Kidney (tissue), 14 donors: ENCODE measurements around the gene IPCEF1. TPM values are rescaled to one million over a fixed set of nuclear protein-coding genes. Genes with fewer than 3 reads are reported as not detected.

Experiments used
- DNase-seq, 5 donors: peaks; one replicate each; pipeline ENCODE4 v3.0.0-alpha.2; 2013 to 2020
- FAIRE-seq: peaks from 2 replicates; lab custom pipeline; 2012; peaks lifted over from hg19 to GRCh38; lab: Jason Lieb, UNC
- H3K27ac ChIP-seq, 2 donors: one replicate each; pipeline ENCODE4 v1.7.0; 2013; ENCODE audit warnings: low read depth in 2 of 2, low read length in 2 of 2, inconsistent platforms in 1 of 2
- H3K27me3 ChIP-seq: one replicate; pipeline ENCODE4 v1.7.1; 2013; ENCODE audit warnings: low read length, inconsistent platforms; ENCODE audit not compliant: control insufficient read depth, insufficient read depth
- H3K36me3 ChIP-seq, 3 donors: one replicate each; pipeline versions ENCODE4 v1.7.0 to v1.7.1; 2013; ENCODE audit warnings: low read length in 3 of 3, control low read depth in 1 of 3, inconsistent platforms in 1 of 3; ENCODE audit not compliant: insufficient read depth in 3 of 3, control insufficient read depth in 2 of 3
- H3K4me1 ChIP-seq, 3 donors: one replicate each; pipeline versions ENCODE4 v1.7.0 to v1.7.1; 2013; ENCODE audit warnings: low read length in 3 of 3, inconsistent platforms in 1 of 3, low read depth in 1 of 3; ENCODE audit not compliant: control insufficient read depth in 2 of 3, insufficient read depth in 2 of 3
- H3K4me3 ChIP-seq, 3 donors: one replicate each; pipeline versions ENCODE4 v1.7.0 to v1.8.1; 2013; ENCODE audit warnings: low read length in 3 of 3, control low read depth in 1 of 3, inconsistent platforms in 1 of 3
- H3K9ac ChIP-seq, 3 donors: one replicate each; pipeline versions ENCODE4 v1.7.0 to v1.7.1; 2013; ENCODE audit warnings: low read length in 3 of 3, control low read depth in 1 of 3, inconsistent platforms in 1 of 3
- H3K9me3 ChIP-seq, 3 donors: one replicate each; pipeline versions ENCODE4 v1.7.0 to v1.7.1; 2013; ENCODE audit warnings: low read length in 3 of 3, control low read depth in 1 of 3, inconsistent platforms in 1 of 3; ENCODE audit not compliant: control insufficient read depth in 2 of 3, insufficient read depth in 1 of 3
- intact Hi-C: fragments of 100-400 bp; cut with DNase I; formaldehyde crosslinking; loops from one replicate; pipeline ENCODE4 v1.11.1; 2022
- polyA plus RNA-seq: library from polyadenylated mRNA; stranded (reverse); fragments of 350-450 nt; fragmentation: Illumina TruSeq; extraction: RNeasy Lipid Tissue Mini Kit (QIAGEN cat#74804); gene quantifications from one replicate; pipeline ENCODE4 v1.2.3, GENCODE V29; 2014; ENCODE audit warnings: low read depth, low replicate concordance; ENCODE audit not compliant: insufficient read depth
- total RNA-seq: library from RNA; stranded (reverse); fragmentation: NEBNext Ultra II Directional; extraction: Animal tissue kit (Norgen Biotek cat#: 25700); gene quantifications from one replicate; pipeline ENCODE4 v1.2.1, GENCODE V29; 2021
- TF ChIP-seq, protein P1 (sequence below): IDR thresholded peaks from 3 replicates; pipeline ENCODE4 v1.5.1; 2012; ENCODE audit warnings: mild to moderate bottlenecking, moderate library complexity, borderline replicate concordance; ENCODE audit not compliant: insufficient read depth; ENCODE audit errors: extremely low read depth
- donor health status: control.
- donor health status: control.
- donor health status: control.
- donor health status: control.
- donor health status: control.
- donor health status: DM: yes; HTN: yes; CAD: no.
- donor health status: Normal renal cell carcinoma (clear cell type).

IPCEF1 gene
- total and polyA plus RNA-seq, 2 donors from 2014 or later: 2.7 to 25.9 TPM

DNA sequence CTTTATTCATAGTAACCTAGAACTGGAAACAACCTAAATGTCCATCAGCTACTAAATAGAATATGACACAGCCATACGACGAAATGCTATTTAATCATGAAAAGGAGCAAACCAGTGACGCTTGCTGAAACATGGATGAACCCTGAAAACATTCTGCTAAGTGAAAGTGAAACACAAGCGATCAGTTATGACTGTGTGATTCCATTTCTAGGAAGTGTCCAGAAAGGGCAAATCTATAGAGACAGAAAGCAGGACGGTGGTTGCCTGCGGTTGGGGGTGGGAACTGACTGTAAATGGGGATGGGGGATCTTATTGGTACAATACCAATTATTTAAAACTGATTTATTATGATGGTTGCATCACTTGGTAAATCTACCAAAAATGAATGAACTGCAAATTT lies 126.8 kb downstream of the IPCEF1 start:
- H3K36me3 ChIP-seq: no peaks in the 10 kb centered on the region
- H3K4me1 ChIP-seq: no peaks in the 10 kb centered on the region
- no peaks in the 10 kb centered on the region for H3K27me3 ChIP-seq
- no peak overlapping the region for H3K9ac ChIP-seq
- H3K9me3 ChIP-seq: no peaks in the 10 kb centered on the region
- H3K27ac ChIP-seq: no peak overlapping the region
- intact Hi-C loops: no loop called here
- no peak overlapping the region for H3K4me3 ChIP-seq
- TF ChIP-seq, protein P1, sequence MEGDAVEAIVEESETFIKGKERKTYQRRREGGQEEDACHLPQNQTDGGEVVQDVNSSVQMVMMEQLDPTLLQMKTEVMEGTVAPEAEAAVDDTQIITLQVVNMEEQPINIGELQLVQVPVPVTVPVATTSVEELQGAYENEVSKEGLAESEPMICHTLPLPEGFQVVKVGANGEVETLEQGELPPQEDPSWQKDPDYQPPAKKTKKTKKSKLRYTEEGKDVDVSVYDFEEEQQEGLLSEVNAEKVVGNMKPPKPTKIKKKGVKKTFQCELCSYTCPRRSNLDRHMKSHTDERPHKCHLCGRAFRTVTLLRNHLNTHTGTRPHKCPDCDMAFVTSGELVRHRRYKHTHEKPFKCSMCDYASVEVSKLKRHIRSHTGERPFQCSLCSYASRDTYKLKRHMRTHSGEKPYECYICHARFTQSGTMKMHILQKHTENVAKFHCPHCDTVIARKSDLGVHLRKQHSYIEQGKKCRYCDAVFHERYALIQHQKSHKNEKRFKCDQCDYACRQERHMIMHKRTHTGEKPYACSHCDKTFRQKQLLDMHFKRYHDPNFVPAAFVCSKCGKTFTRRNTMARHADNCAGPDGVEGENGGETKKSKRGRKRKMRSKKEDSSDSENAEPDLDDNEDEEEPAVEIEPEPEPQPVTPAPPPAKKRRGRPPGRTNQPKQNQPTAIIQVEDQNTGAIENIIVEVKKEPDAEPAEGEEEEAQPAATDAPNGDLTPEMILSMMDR: no peak
- DNase-seq (no peak), FAIRE-seq (no peak)

DNA sequence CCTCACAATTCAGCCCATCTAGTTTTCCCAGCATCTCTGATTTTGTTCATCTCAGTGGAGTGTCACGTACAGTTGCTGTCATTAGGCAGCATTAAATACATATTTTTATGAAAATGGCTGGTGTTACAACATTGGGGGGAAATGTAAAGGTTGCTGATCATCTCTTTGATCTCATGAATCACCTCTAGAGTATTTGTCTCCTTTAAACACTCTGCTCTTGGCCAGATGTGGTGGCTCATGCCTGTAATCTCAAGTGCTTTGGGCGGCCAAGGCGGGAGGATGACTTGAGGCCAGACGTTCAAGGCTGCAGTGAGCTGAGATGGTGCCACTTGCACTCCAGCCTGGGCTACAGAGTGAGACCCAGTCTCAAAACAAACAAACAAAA lies 128.1 kb downstream of the IPCEF1 start:
- H3K36me3 ChIP-seq: no peaks in the 10 kb centered on the region
- H3K4me1 ChIP-seq: no peaks in the 10 kb centered on the region
- no peak for DNase-seq
- H3K9ac ChIP-seq: no peak overlapping the region
- intact Hi-C loops: no loop called here
- TF ChIP-seq, protein P1: no peak
- no peaks in the 10 kb centered on the region for H3K9me3 ChIP-seq
- H3K27me3 ChIP-seq: no peaks in the 10 kb centered on the region
- H3K27ac ChIP-seq: no peak overlapping the region
- H3K4me3 ChIP-seq: no peak overlapping the region
- no peak for FAIRE-seq

DNA sequence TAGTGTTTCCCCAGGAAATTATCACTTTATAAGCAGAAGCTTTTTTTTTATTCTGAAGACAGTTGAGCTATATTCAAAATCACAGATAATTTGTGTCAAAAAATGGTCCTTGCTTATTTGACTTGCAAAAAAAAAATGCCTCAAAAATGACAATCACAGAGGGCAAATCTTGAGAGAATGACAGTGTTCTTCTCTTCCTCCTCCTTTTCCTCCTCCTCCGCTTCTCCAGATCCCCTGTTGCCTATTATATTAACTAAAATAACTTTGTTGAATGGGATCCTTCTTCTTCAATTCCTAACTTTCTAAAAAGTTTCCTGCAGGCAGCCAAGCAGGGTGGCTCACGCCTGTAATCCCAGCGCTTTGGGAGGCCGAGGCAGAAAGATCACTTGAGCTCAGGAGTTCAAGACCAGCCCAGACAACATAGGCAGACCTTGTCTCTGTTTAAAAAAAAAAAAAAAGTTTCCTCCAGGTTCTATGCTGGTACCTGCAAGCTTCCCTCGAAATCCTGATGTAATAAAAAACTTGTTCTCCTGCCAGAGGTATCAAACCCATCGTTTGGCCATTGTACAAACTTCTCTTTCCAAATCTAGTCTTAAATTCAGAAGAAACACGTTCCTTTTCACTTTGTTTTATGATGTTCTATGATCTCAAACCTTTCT lies 128.6 kb downstream of the IPCEF1 start:
- no peak overlapping the region for H3K27ac ChIP-seq
- intact Hi-C loops: no loop called here
- H3K9me3 ChIP-seq: no peaks in the 10 kb centered on the region
- H3K4me1 ChIP-seq: no peaks in the 10 kb centered on the region
- H3K4me3 ChIP-seq: no peak overlapping the region
- H3K9ac ChIP-seq: no peak overlapping the region
- H3K27me3 ChIP-seq: no peaks in the 10 kb centered on the region
- FAIRE-seq: no peak
- H3K36me3 ChIP-seq: no peaks in the 10 kb centered on the region
- TF ChIP-seq, protein P1: no peak
- DNase-seq: no peak

DNA sequence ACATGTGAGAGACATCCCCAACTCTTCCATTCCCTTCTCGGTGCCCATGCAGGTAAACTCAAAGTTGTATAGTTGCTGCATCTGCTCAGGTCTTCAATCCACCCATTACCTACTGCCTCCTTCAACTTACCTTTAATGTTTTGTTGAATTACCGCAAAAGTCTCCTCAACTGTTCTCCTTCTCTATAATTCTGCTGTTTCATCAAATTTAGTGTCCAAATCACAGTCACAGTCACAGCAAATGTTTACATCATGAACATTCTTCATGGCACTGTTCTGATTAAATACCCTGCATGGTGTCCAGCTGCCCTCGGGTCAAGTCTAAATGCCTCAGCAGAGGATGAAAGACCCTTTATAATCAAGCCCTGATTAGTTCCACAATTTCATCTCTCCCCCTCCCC lies 130.1 kb downstream of the IPCEF1 start:
- Histone ChIP-seq H3K36me3 (no peaks in the 10 kb centered on the region), H3K9ac (no peak overlapping the region), H3K4me1 (no peaks in the 10 kb centered on the region), H3K4me3 (no peak overlapping the region), H3K27ac (no peak overlapping the region), H3K9me3 (no peaks in the 10 kb centered on the region), H3K27me3 (no peaks in the 10 kb centered on the region)
- no peak for DNase-seq
- FAIRE-seq: no peak
- TF ChIP-seq, protein P1: no peak
- intact Hi-C loops: no loop called here
